SH-SY5Y (cell line): ENCODE results near the gene IFT43.

Experiments
- GATA2 ChIP-seq: IDR thresholded peaks from 2 replicates; pipeline ENCODE4 v1.6.1; 2011; ENCODE audit warnings: mild to moderate bottlenecking, low read depth, low read length
- GATA3 ChIP-seq: IDR thresholded peaks from 2 replicates; pipeline ENCODE4 v1.6.1; 2011; ENCODE audit warnings: low read depth, mild to moderate bottlenecking, low read length, moderate library complexity

- TF ChIP-seq GATA2 (no peak), GATA3 (no peak)
Measured at GRCh38 chr14:76086636-76087035, 101.1 kb downstream of the IFT43 start.
